ENCODE results near the gene SLC26A6.

- TF ChIP-seq CTCF (optimal IDR thresholded peaks at IDR 0.05 in 1 of 3, IDR thresholded peaks at IDR 0.05 in 1 of 3, conservative IDR thresholded peaks at IDR 0.05 in 1 of 3; ENCODE audit: extremely low read depth in 1 of 3, insufficient read depth in 2 of 3, low read length in 3 of 3) (no peak), EZH2 (IDR thresholded peaks at IDR 0.05; ENCODE audit: low read length) (no peak)
Observed at GRCh38 chr3:48662753-48663488, 27.7 kb upstream of the SLC26A6 start, which contains the start of gene CELSR3.

Measured in keratinocyte (primary cell).